C4-2B (cell line): Measurements from ENCODE around the gene CEBPZOS.

Experiments used
- CTCF ChIP-seq: fragments of 450-650 bp; conservative IDR thresholded peaks from 2 replicates; pipeline ENCODE4 v1.5.1; 2017; ENCODE audit warnings: mild to moderate bottlenecking
- ZFX ChIP-seq: fragments of 450-650 bp; IDR thresholded peaks from 2 replicates; pipeline ENCODE4 v1.6.1; 2017

- TF ChIP-seq CTCF (no peak), ZFX (no peak)
Observed at GRCh38 chr2:37188570-37188969, 7.7 kb upstream of the CEBPZOS start, which contains the start of gene SULT6B1.
